Measurements from ENCODE around the gene DPT.
"Not testable (repeated sequence)": the region's sequence is repeated elsewhere in the genome, so short reads cannot be mapped to it uniquely, and the experiment has no call there.

The DPT gene

GRCh38 chr1:168728473-168729404, at the start of gene DPT:
Gene DPT (minus strand): TSS chr1:168729206. CDS start chr1:168729174, 32 bp downstream.
- Mint-ChIP-seq H3K9me3 (no peaks in the 10 kb centered on the region), H3K4me1 (no peaks in the 10 kb centered on the region), H3K4me3 (no peak within 1 kb of the TSS), H3K27me3 (no peaks in the 10 kb centered on the region), H3K36me3 (ENCODE audit: insufficient read depth) (no peaks in the 10 kb centered on the region), H3K27ac (ENCODE audit: low read depth) (no peak within 1 kb of the TSS)
- ATAC-seq (replicated peaks; ENCODE audit: extremely low read depth, poor library complexity, severe bottlenecking) (no peak), DNase-seq (ENCODE audit: low spot score in 2 of 2) (no peak)

- Mint-ChIP-seq H3K27me3 (no peaks in the 10 kb centered on the region), H3K27ac (ENCODE audit: low read depth) (no peak overlapping the region), H3K9me3 (no peaks in the 10 kb centered on the region), H3K4me1 (no peaks in the 10 kb centered on the region), H3K36me3 (ENCODE audit: insufficient read depth) (no peaks in the 10 kb centered on the region), H3K4me3 (no peak overlapping the region)
- no peak for ATAC-seq (replicated peaks; ENCODE audit: extremely low read depth, poor library complexity, severe bottlenecking)
- DNase-seq (ENCODE audit: low spot score in 2 of 2): no peak
Measured at GRCh38 chr1:168775366-168775765, 46.4 kb upstream of the DPT start.

- Mint-ChIP-seq H3K27me3 (no peaks in the 10 kb centered on the region), H3K27ac (ENCODE audit: low read depth) (no peak overlapping the region), H3K4me3 (no peak overlapping the region), H3K9me3 (no peaks in the 10 kb centered on the region), H3K36me3 (ENCODE audit: insufficient read depth) (no peaks in the 10 kb centered on the region), H3K4me1 (no peaks in the 10 kb centered on the region)
- DNase-seq (ENCODE audit: low spot score in 2 of 2) (no peak), ATAC-seq (replicated peaks; ENCODE audit: extremely low read depth, poor library complexity, severe bottlenecking) (no peak)
Measured at GRCh38 chr1:168774241-168774640, 45.2 kb upstream of the DPT start.

GRCh38 chr1:168772428-168773060, 43.5 kb upstream of the DPT start:
- H3K4me1 Mint-ChIP-seq: no peaks in the 10 kb centered on the region
- H3K27ac Mint-ChIP-seq (ENCODE audit: low read depth): no peak overlapping the region
- no peak overlapping the region for H3K4me3 Mint-ChIP-seq
- H3K27me3 Mint-ChIP-seq: no peaks in the 10 kb centered on the region
- no peaks in the 10 kb centered on the region for H3K36me3 Mint-ChIP-seq (ENCODE audit: insufficient read depth)
- no peak for DNase-seq (ENCODE audit: low spot score in 2 of 2)
- ATAC-seq (replicated peaks; ENCODE audit: extremely low read depth, poor library complexity, severe bottlenecking): no peak
- H3K9me3 Mint-ChIP-seq: no peaks in the 10 kb centered on the region

GRCh38 chr1:168771104-168771630, 42.2 kb upstream of the DPT start:
- no peak for ATAC-seq (replicated peaks; ENCODE audit: extremely low read depth, poor library complexity, severe bottlenecking)
- Mint-ChIP-seq H3K36me3 (ENCODE audit: insufficient read depth) (no peaks in the 10 kb centered on the region), H3K4me3 (no peak overlapping the region), H3K27ac (ENCODE audit: low read depth) (no peak overlapping the region), H3K4me1 (no peaks in the 10 kb centered on the region), H3K27me3 (no peaks in the 10 kb centered on the region), H3K9me3 (no peaks in the 10 kb centered on the region)
- no peak for DNase-seq (ENCODE audit: low spot score in 2 of 2)

GRCh38 chr1:168769893-168770292, 40.9 kb upstream of the DPT start:
- not testable (repeated sequence) for H3K27me3 Mint-ChIP-seq; H3K9me3 Mint-ChIP-seq; DNase-seq (ENCODE audit: low spot score in 2 of 2); H3K36me3 Mint-ChIP-seq (ENCODE audit: insufficient read depth); H3K27ac Mint-ChIP-seq (ENCODE audit: low read depth); ATAC-seq (replicated peaks; ENCODE audit: extremely low read depth, poor library complexity, severe bottlenecking); H3K4me3 Mint-ChIP-seq; H3K4me1 Mint-ChIP-seq

- no peaks in the 10 kb centered on the region for H3K27me3 Mint-ChIP-seq
- no peaks in the 10 kb centered on the region for H3K36me3 Mint-ChIP-seq (ENCODE audit: insufficient read depth)
- ATAC-seq (replicated peaks; ENCODE audit: extremely low read depth, poor library complexity, severe bottlenecking) (no peak), DNase-seq (ENCODE audit: low spot score in 2 of 2) (no peak)
- no peak overlapping the region for H3K4me3 Mint-ChIP-seq
- H3K9me3 Mint-ChIP-seq: no peaks in the 10 kb centered on the region
- no peak overlapping the region for H3K27ac Mint-ChIP-seq (ENCODE audit: low read depth)
- H3K4me1 Mint-ChIP-seq: no peaks in the 10 kb centered on the region
Measured at GRCh38 chr1:168767894-168768584, 39.0 kb upstream of the DPT start.

- Mint-ChIP-seq H3K4me3 (no peak overlapping the region), H3K27me3 (no peaks in the 10 kb centered on the region), H3K4me1 (no peaks in the 10 kb centered on the region), H3K36me3 (ENCODE audit: insufficient read depth) (no peaks in the 10 kb centered on the region), H3K27ac (ENCODE audit: low read depth) (no peak overlapping the region), H3K9me3 (no peaks in the 10 kb centered on the region)
- DNase-seq (ENCODE audit: low spot score in 2 of 2): no peak
- ATAC-seq (replicated peaks; ENCODE audit: extremely low read depth, poor library complexity, severe bottlenecking): no peak
Measured at GRCh38 chr1:168766568-168766967, 37.6 kb upstream of the DPT start.

GRCh38 chr1:168763031-168763430, 34.0 kb upstream of the DPT start:
- ATAC-seq (replicated peaks; ENCODE audit: extremely low read depth, poor library complexity, severe bottlenecking): no peak
- no peaks in the 10 kb centered on the region for H3K9me3 Mint-ChIP-seq

GRCh38 chr1:168762473-168762872, 33.5 kb upstream of the DPT start:
- Mint-ChIP-seq H3K27me3 (no peaks in the 10 kb centered on the region), H3K36me3 (ENCODE audit: insufficient read depth) (no peaks in the 10 kb centered on the region), H3K9me3 (no peaks in the 10 kb centered on the region), H3K27ac (ENCODE audit: low read depth) (no peak overlapping the region), H3K4me1 (no peaks in the 10 kb centered on the region), H3K4me3 (no peak overlapping the region)
- DNase-seq (ENCODE audit: low spot score in 2 of 2) (no peak), ATAC-seq (replicated peaks; ENCODE audit: extremely low read depth, poor library complexity, severe bottlenecking) (no peak)

More at GRCh38 chr1:168763031-168763430, 34.0 kb upstream of the DPT start:
- Mint-ChIP-seq H3K27ac (ENCODE audit: low read depth) (no peak overlapping the region), H3K27me3 (no peaks in the 10 kb centered on the region), H3K36me3 (ENCODE audit: insufficient read depth) (no peaks in the 10 kb centered on the region), H3K4me1 (no peaks in the 10 kb centered on the region), H3K4me3 (no peak overlapping the region)
- no peak for DNase-seq (ENCODE audit: low spot score in 2 of 2)

- ATAC-seq (replicated peaks; ENCODE audit: extremely low read depth, poor library complexity, severe bottlenecking): no peak
- H3K4me1 Mint-ChIP-seq: no peaks in the 10 kb centered on the region
- no peak overlapping the region for H3K27ac Mint-ChIP-seq (ENCODE audit: low read depth)
Measured at GRCh38 chr1:168760781-168761180, 31.8 kb upstream of the DPT start.

GRCh38 chr1:168760241-168760640, 31.2 kb upstream of the DPT start:
- DNase-seq (ENCODE audit: low spot score in 2 of 2) (no peak), ATAC-seq (replicated peaks; ENCODE audit: extremely low read depth, poor library complexity, severe bottlenecking) (no peak)
- no peaks in the 10 kb centered on the region for H3K9me3 Mint-ChIP-seq
- H3K36me3 Mint-ChIP-seq (ENCODE audit: insufficient read depth): no peaks in the 10 kb centered on the region
- H3K4me1 Mint-ChIP-seq: no peaks in the 10 kb centered on the region
- no peaks in the 10 kb centered on the region for H3K27me3 Mint-ChIP-seq
- no peak overlapping the region for H3K4me3 Mint-ChIP-seq
- no peak overlapping the region for H3K27ac Mint-ChIP-seq (ENCODE audit: low read depth)

More at GRCh38 chr1:168760781-168761180, 31.8 kb upstream of the DPT start:
- H3K27me3 Mint-ChIP-seq: no peaks in the 10 kb centered on the region
- no peaks in the 10 kb centered on the region for H3K9me3 Mint-ChIP-seq
- H3K4me3 Mint-ChIP-seq: no peak overlapping the region
- H3K36me3 Mint-ChIP-seq (ENCODE audit: insufficient read depth): no peaks in the 10 kb centered on the region
- DNase-seq (ENCODE audit: low spot score in 2 of 2): no peak

Data from central memory CD8-positive, alpha-beta T cell (primary cell).